Upper lobe of left lung (tissue), 6 donors: ENCODE measurements around the gene BTD. TPM values are rescaled to one million over a fixed set of nuclear protein-coding genes. Genes with fewer than 3 reads are reported as not detected.

Experiments used
- ATAC-seq, 2 donors: fragments of 200-7000 bp; cut with Tn5 transposase; one replicate each; pipeline ENCODE4 v1.9.1; 2022; ENCODE audit warnings: mild to moderate bottlenecking in 2 of 2, moderate library complexity in 2 of 2; ENCODE audit not compliant: low FRiP score in 2 of 2
- DNase-seq, 2 donors: peaks; one replicate each; pipeline ENCODE4 v3.0.0-alpha.2; 2019 to 2020
- H3K27ac ChIP-seq, 4 donors: fragments of 200-600 bp; sonication (generic); one replicate each; pipeline ENCODE4 v1.5.1; 2016 to 2019
- H3K27me3 ChIP-seq, 4 donors: fragments of 200-600 bp; sonication (generic); one replicate each; pipeline ENCODE4 v1.5.1; 2017 to 2019
- H3K36me3 ChIP-seq, 4 donors: fragments of 200-600 bp; sonication (generic); one replicate each; pipeline ENCODE4 v1.5.1; 2016 to 2019
- H3K4me1 ChIP-seq, 4 donors: fragments of 200-600 bp; sonication (generic); one replicate each; pipeline ENCODE4 v1.5.1; 2018 to 2019
- H3K4me3 ChIP-seq, 4 donors: fragments of 200-600 bp; sonication (generic); one replicate each; pipeline ENCODE4 v1.5.1; 2017 to 2019; ENCODE audit warnings: mild to moderate bottlenecking in 2 of 4, moderate library complexity in 1 of 4
- H3K9me3 ChIP-seq, 4 donors: fragments of 200-600 bp; sonication (generic); one replicate each; pipeline ENCODE4 v1.5.1; 2018 to 2019
- CTCF ChIP-seq, 6 experiments: fragments of 450-650 bp in 4 of 6; fragments of 200-600 bp in 2 of 6; sonication (generic) in 2 of 6; IDR thresholded peaks; one replicate each; pipeline ENCODE4 v1.5.1; 2016 to 2019; ENCODE audit warnings: antibody characterized with exemption in 6 of 6
- EP300 ChIP-seq, 4 donors: sonication (generic); formaldehyde crosslinking; IDR thresholded peaks; one replicate each; pipeline ENCODE4 v1.5.1; 2017; ENCODE audit warnings: antibody characterized with exemption in 4 of 4, control low read depth in 2 of 4
- POLR2A ChIP-seq, 4 donors: fragments of 450-650 bp; IDR thresholded peaks; one replicate each; pipeline ENCODE4 v1.5.1; 2016 to 2017; ENCODE audit warnings: antibody characterized with exemption in 4 of 4, mild to moderate bottlenecking in 2 of 4
- POLR2AphosphoS5 ChIP-seq, 2 donors: sonication (generic); formaldehyde crosslinking; IDR thresholded peaks; one replicate each; pipeline ENCODE4 v1.5.1; 2017; ENCODE audit warnings: antibody characterized with exemption in 2 of 2
- WGBS, 2 donors: methylation state at CpG; one replicate each; pipeline ENCODE4 v1.1.5; 2017 to 2018; 5-methylcytosine and 5-hydroxymethylcytosine counted together
- total RNA-seq, 6 donors: library from RNA; depleted of rRNA in 4 of 6; stranded (reverse); fragments of >200 nt in 4 of 6; gene quantifications; one replicate each; pipeline versions ENCODE4 v1.1.0 to v1.2.1, GENCODE V29; 2016 to 2021
- donor health status: DM: no; HTN: no; CAD: no; lungs with moderate emphysema.
- donor health status: DM: no; HTN: yes; CAD: no; lungs with severe emphysema.

Gene BTD
- total RNA-seq, 6 donors from 2014 or later: 6.8 to 32.2 (median 21.8) TPM

- WGBS, 2 donors: 79 to 85% methylated on average over 2 of the region's 2 CpGs
- Histone ChIP-seq H3K36me3 (no peaks in the 10 kb centered on the region), H3K9me3 (no peaks in the 10 kb centered on the region), H3K4me1 (peaks cover 21 to 40% (median 35%) of the 10 kb centered on the region in 4 donors), H3K4me3 (no peak overlapping the region), H3K27me3 (no peaks in the 10 kb centered on the region), H3K27ac (peak overlapping the region in 2 of 4 donors; percentile 5 to 54)
- TF ChIP-seq POLR2AphosphoS5 (IDR thresholded peaks at IDR 0.05) (no peak), POLR2A (IDR thresholded peaks at IDR 0.05) (no peak), CTCF (IDR thresholded peaks at IDR 0.05) (no peak), EP300 (IDR thresholded peaks at IDR 0.05) (no peak)
- ATAC-seq (no peak), DNase-seq (no peak)
Measured at GRCh38 chr3:15634671-15635070, 33.1 kb downstream of the BTD start.

GRCh38 chr3:15635121-15635661 is 33.6 kb downstream of the BTD start:
- Histone ChIP-seq H3K4me1 (peaks cover 21 to 37% (median 34%) of the 10 kb centered on the region in 4 donors), H3K36me3 (no peaks in the 10 kb centered on the region), H3K9me3 (no peaks in the 10 kb centered on the region), H3K4me3 (no peak overlapping the region), H3K27me3 (no peaks in the 10 kb centered on the region), H3K27ac (peak overlapping the region; percentile 50 to 70 (median 53))
- ATAC-seq (peak in 1 of 2 donors; percentile 74), DNase-seq (no peak)
- TF ChIP-seq CTCF (IDR thresholded peaks at IDR 0.05) (no peak), EP300 (IDR thresholded peaks at IDR 0.05) (no peak), POLR2A (IDR thresholded peaks at IDR 0.05) (no peak), POLR2AphosphoS5 (IDR thresholded peaks at IDR 0.05) (no peak)
- WGBS, 2 donors: 73 to 77% methylated on average over 8 to 13 of the region's 13 CpGs

DNA sequence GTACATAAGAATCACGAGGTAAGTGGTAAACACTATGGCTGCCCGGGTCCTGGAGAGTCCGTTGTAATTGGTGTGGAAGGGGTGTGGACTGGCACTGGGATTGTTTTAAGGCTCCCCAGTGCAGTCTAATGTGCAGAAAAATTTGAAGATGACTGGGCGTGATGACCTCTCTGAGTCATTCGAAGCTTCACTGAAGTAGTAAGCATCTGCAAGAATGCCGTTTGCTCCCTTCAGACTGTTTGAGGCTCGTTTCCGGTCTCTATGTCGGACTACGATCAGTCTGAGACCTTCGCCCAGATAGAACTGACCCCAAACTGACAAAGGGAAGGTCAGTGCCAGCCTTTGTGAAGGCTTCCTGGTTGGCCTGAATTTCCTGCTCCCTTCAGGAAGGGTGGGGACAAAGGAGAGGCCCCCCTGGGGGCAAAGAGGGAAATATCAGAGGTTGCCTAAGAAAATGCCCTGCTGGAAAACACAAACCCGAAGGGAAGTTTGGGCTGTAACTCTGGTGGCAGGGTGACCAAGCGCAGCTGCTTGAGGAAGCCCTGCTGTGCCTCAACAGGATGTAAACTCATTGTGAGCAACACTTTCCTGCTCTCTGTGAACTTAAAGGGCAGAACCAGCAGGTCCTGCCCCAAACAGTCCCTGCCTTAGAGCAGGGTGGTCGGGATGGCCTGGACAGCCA is 34.6 kb downstream of the BTD start:
- peak overlapping the region; percentile 50 to 70 (median 53) for H3K27ac ChIP-seq
- DNase-seq (no peak), ATAC-seq (peak; percentile 37 to 85)
- no peak for TF ChIP-seq EP300 (IDR thresholded peaks at IDR 0.05)
- TF ChIP-seq CTCF (IDR thresholded peaks at IDR 0.05): peak in 1 of 6 experiments; percentile 20
- TF ChIP-seq POLR2A (IDR thresholded peaks at IDR 0.05): no peak
- TF ChIP-seq POLR2AphosphoS5 (IDR thresholded peaks at IDR 0.05): peak in 1 of 2 donors; percentile 46
- H3K4me3 ChIP-seq: peak overlapping the region in 2 of 4 donors; percentile 4 to 12
- H3K4me1 ChIP-seq: peaks cover 12 to 37% (median 26%) of the 10 kb centered on the region in 4 donors
- no peaks in the 10 kb centered on the region for H3K36me3 ChIP-seq
- H3K9me3 ChIP-seq: no peaks in the 10 kb centered on the region
- H3K27me3 ChIP-seq: no peaks in the 10 kb centered on the region
- 51 to 58% methylated on average over 14 of the region's 14 CpGs for WGBS, 2 donors

GRCh38 chr3:15637131-15637951 is 35.8 kb downstream of the BTD start:
- no peak overlapping the region for H3K4me3 ChIP-seq
- H3K36me3 ChIP-seq: no peaks in the 10 kb centered on the region
- DNase-seq: no peak
- H3K27ac ChIP-seq: peak overlapping the region; percentile 50 to 70 (median 53)
- H3K9me3 ChIP-seq: no peaks in the 10 kb centered on the region
- no peaks in the 10 kb centered on the region for H3K27me3 ChIP-seq
- ATAC-seq: no peak
- TF ChIP-seq CTCF (IDR thresholded peaks at IDR 0.05) (no peak), EP300 (IDR thresholded peaks at IDR 0.05) (no peak), POLR2A (IDR thresholded peaks at IDR 0.05) (no peak), POLR2AphosphoS5 (IDR thresholded peaks at IDR 0.05) (no peak)
- 72 to 77% methylated on average over 7 of the region's 7 CpGs for whole genome bisulfite sequencing, 2 donors
- H3K4me1 ChIP-seq: peaks cover 12 to 30% (median 22%) of the 10 kb centered on the region in 4 donors
